Stomach (tissue), 9 donors: ENCODE results near the gene TRABD. TPM values are rescaled to one million over a fixed set of nuclear protein-coding genes. Genes with fewer than 3 reads are reported as not detected.

Source experiments
- DNase-seq, 2 donors: peaks; one replicate each; pipeline versions ENCODE4 v3.0.0 to v3.0.0-alpha.2; 2013 to 2019
- H3K27ac ChIP-seq, 5 donors: fragments of 200-600 bp in 4 of 5; sonication (generic) in 4 of 5; one replicate each; pipeline ENCODE4 v1.5.1; 2013 to 2019; ENCODE audit warnings: mild to moderate bottlenecking in 1 of 5, moderate library complexity in 1 of 5
- H3K27me3 ChIP-seq, 3 donors: fragments of 200-600 bp; sonication (generic); one replicate each; pipeline ENCODE4 v1.5.1; 2017 to 2019; ENCODE audit warnings: mixed run types in 1 of 3
- H3K36me3 ChIP-seq, 4 donors: fragments of 200-600 bp; sonication (generic); 1 replicate in 3 of 4; 2 replicates in 1 of 4; pipeline ENCODE4 v1.5.1; 2016 to 2019
- H3K4me1 ChIP-seq, 4 donors: fragments of 200-600 bp; sonication (generic); one replicate each; pipeline ENCODE4 v1.5.1; 2016 to 2019
- H3K4me3 ChIP-seq, 4 donors: fragments of 200-600 bp; sonication (generic) in 3 of 4; one replicate each; pipeline ENCODE4 v1.5.1; 2016 to 2019; ENCODE audit warnings: mild to moderate bottlenecking in 1 of 4
- H3K9me3 ChIP-seq, 4 donors: fragments of 200-600 bp; sonication (generic); one replicate each; pipeline ENCODE4 v1.5.1; 2016 to 2019
- CTCF ChIP-seq, 7 experiments: fragments of 450-650 bp in 4 of 7; fragments of 200-600 bp in 3 of 7; sonication (generic) in 3 of 7; IDR thresholded peaks; one replicate each; pipeline ENCODE4 v1.5.1; 2016 to 2019; ENCODE audit warnings: antibody characterized with exemption in 7 of 7, control low read depth in 2 of 7, mild to moderate bottlenecking in 1 of 7
- EP300 ChIP-seq: sonication (generic); formaldehyde crosslinking; IDR thresholded peaks from one replicate; pipeline ENCODE4 v1.6.1; 2017; ENCODE audit warnings: antibody characterized with exemption
- POLR2A ChIP-seq, 4 donors: fragments of 450-650 bp; IDR thresholded peaks; one replicate each; pipeline ENCODE4 v1.6.1; 2016; ENCODE audit warnings: antibody characterized with exemption in 4 of 4, control low read depth in 2 of 4, mild to moderate bottlenecking in 1 of 4, moderate library complexity in 1 of 4
- POLR2AphosphoS5 ChIP-seq, 3 donors: sonication (generic); formaldehyde crosslinking; IDR thresholded peaks; one replicate each; pipeline ENCODE4 v1.6.1; 2016; ENCODE audit warnings: antibody characterized with exemption in 3 of 3
- WGBS, 5 donors: extraction: QIAGEN DNeasy Blood & Tissue Kit in 3 of 5; methylation state at CpG; one replicate each; pipeline versions ENCODE4 v1.1.5 to v1.1.7; 2013 to 2018; 5-methylcytosine and 5-hydroxymethylcytosine counted together
- intact Hi-C: fragments of 100-400 bp; cut with DNase I; formaldehyde crosslinking; loops from one replicate; pipeline ENCODE4 v1.15.1; 2023; ENCODE audit warnings: low total_unique reads
- polyA plus RNA-seq, 3 donors: library from polyadenylated mRNA; stranded (reverse); fragments of 200-250 nt; gene quantifications; one replicate each; pipeline ENCODE4 v1.2.3, GENCODE V29; 2013
- total RNA-seq, 5 donors: library from RNA; depleted of rRNA; stranded (reverse); fragments of >200 nt; gene quantifications; one replicate each; pipeline versions ENCODE4 v1.1.0 to v1.2.3, GENCODE V29; 2014 to 2016
- donor health status: healthy with polysubstance abuse.
- donor health status: Bipolar disorder and iron deficiency.
- donor health status: healthy.

Gene TRABD
- total and polyA plus RNA-seq, 8 donors, result 13.2 to 245 (median 47.5) TPM

GRCh38 chr22:50205781-50206569 lies 20.3 kb downstream of the TRABD start:
- Histone ChIP-seq H3K9me3 (no peaks in the 10 kb centered on the region), H3K4me1 (peaks cover 7 to 64% (median 42%) of the 10 kb centered on the region in 4 donors), H3K27me3 (no peaks in the 10 kb centered on the region), H3K4me3 (no peak overlapping the region), H3K36me3 (peaks cover 20 to 71% (median 62%) of the 10 kb centered on the region in 4 donors), H3K27ac (peak overlapping the region in 1 of 5 donors; percentile 29)
- no peak for DNase-seq
- TF ChIP-seq CTCF (IDR thresholded peaks at IDR 0.05) (no peak), POLR2AphosphoS5 (IDR thresholded peaks at IDR 0.05) (no peak), EP300 (no peak), POLR2A (IDR thresholded peaks at IDR 0.05) (no peak)
- intact Hi-C loops, result no loop called here
- 89 to 94% (median 93%) methylated on average over 39 to 45 of the region's 45 CpGs for whole genome bisulfite sequencing, 5 donors

- Histone ChIP-seq H3K4me1 (peaks cover 5 to 63% (median 39%) of the 10 kb centered on the region in 4 donors), H3K27me3 (no peaks in the 10 kb centered on the region), H3K9me3 (no peaks in the 10 kb centered on the region), H3K27ac (no peak overlapping the region), H3K36me3 (peaks cover 26 to 78% (median 68%) of the 10 kb centered on the region in 4 donors), H3K4me3 (no peak overlapping the region)
- WGBS, 5 donors, result 33 to 55% (median 42%) methylated on average over 10 of the region's 10 CpGs
- DNase-seq, result peak in 1 of 2 donors; percentile 40
- peak in 2 of 7 experiments; percentile 8 to 23 for TF ChIP-seq CTCF (IDR thresholded peaks at IDR 0.05)
- TF ChIP-seq POLR2AphosphoS5 (IDR thresholded peaks at IDR 0.05), result no peak
- intact Hi-C loops, result no loop called here
Measured at GRCh38 chr22:50206599-50206998, 20.9 kb downstream of the TRABD start.

GRCh38 chr22:50207383-50208140 lies 21.8 kb downstream of the TRABD start:
- DNase-seq, result peak in 1 of 2 donors; percentile 49
- Histone ChIP-seq H3K4me1 (peaks cover 0 to 53% (median 29%) of the 10 kb centered on the region in 4 donors), H3K36me3 (peaks cover 35 to 87% (median 78%) of the 10 kb centered on the region in 4 donors), H3K27me3 (no peaks in the 10 kb centered on the region), H3K9me3 (no peaks in the 10 kb centered on the region), H3K27ac (no peak overlapping the region), H3K4me3 (no peak overlapping the region)
- 61 to 71% (median 68%) methylated on average over 21 to 23 of the region's 23 CpGs for WGBS, 5 donors
- TF ChIP-seq CTCF (IDR thresholded peaks at IDR 0.05) (no peak), POLR2AphosphoS5 (IDR thresholded peaks at IDR 0.05) (no peak), EP300 (no peak), POLR2A (IDR thresholded peaks at IDR 0.05) (no peak)
- intact Hi-C loops, result no loop called here

GRCh38 chr22:50208430-50208938 lies 22.8 kb downstream of the TRABD start:
- peaks cover 44 to 90% (median 83%) of the 10 kb centered on the region in 4 donors for H3K36me3 ChIP-seq
- H3K27ac ChIP-seq, result no peak overlapping the region
- peaks cover 0 to 47% (median 24%) of the 10 kb centered on the region in 4 donors for H3K4me1 ChIP-seq
- intact Hi-C loops, result no loop called here
- DNase-seq, result no peak
- no peak overlapping the region for H3K4me3 ChIP-seq
- TF ChIP-seq POLR2AphosphoS5 (IDR thresholded peaks at IDR 0.05) (no peak), CTCF (IDR thresholded peaks at IDR 0.05) (no peak), EP300 (no peak), POLR2A (IDR thresholded peaks at IDR 0.05) (no peak)
- WGBS, 5 donors, result 84 to 88% (median 87%) methylated on average over 21 to 22 of the region's 22 CpGs
- no peaks in the 10 kb centered on the region for H3K27me3 ChIP-seq
- no peaks in the 10 kb centered on the region for H3K9me3 ChIP-seq
